ENCODE data around the gene RBM5.

The RBM5 gene

GRCh38 chr3:50133283-50133615, 44.5 kb downstream of the RBM5 start:
- TF ChIP-seq ZFX (IDR thresholded peaks at IDR 0.05; ENCODE audit: borderline replicate concordance) (no peak), CTCF (IDR thresholded peaks at IDR 0.05) (no peak)
- H3K27ac ChIP-seq = no peak overlapping the region

GRCh38 chr3:50134367-50134766, 45.6 kb downstream of the RBM5 start:
- no peak overlapping the region for H3K27ac ChIP-seq
- TF ChIP-seq ZFX (IDR thresholded peaks at IDR 0.05; ENCODE audit: borderline replicate concordance) = no peak

- H3K27ac ChIP-seq = no peak overlapping the region
- no peak for TF ChIP-seq ZFX (IDR thresholded peaks at IDR 0.05; ENCODE audit: borderline replicate concordance)
Observed at GRCh38 chr3:50135964-50136363, 47.2 kb downstream of the RBM5 start.

- TF ChIP-seq ZFX (IDR thresholded peaks at IDR 0.05; ENCODE audit: borderline replicate concordance) (no peak), CTCF (IDR thresholded peaks at IDR 0.05) (no peak)
- no peak overlapping the region for H3K27ac ChIP-seq
Observed at GRCh38 chr3:50136714-50137405, 48.1 kb downstream of the RBM5 start.

- no peak overlapping the region for H3K27ac ChIP-seq
Observed at GRCh38 chr3:50137531-50137930, 48.8 kb downstream of the RBM5 start.

GRCh38 chr3:50138266-50139200, 49.8 kb downstream of the RBM5 start:
- H3K27ac ChIP-seq = no peak overlapping the region
- TF ChIP-seq CTCF (IDR thresholded peaks at IDR 0.05) (no peak), ZFX (IDR thresholded peaks at IDR 0.05; ENCODE audit: borderline replicate concordance) (no peak)

More at GRCh38 chr3:50137531-50137930, 48.8 kb downstream of the RBM5 start:
- no peak for TF ChIP-seq ZFX (IDR thresholded peaks at IDR 0.05; ENCODE audit: borderline replicate concordance)
- TF ChIP-seq CTCF (IDR thresholded peaks at IDR 0.05) = no peak

GRCh38 chr3:50139308-50139707, 50.6 kb downstream of the RBM5 start:
- TF ChIP-seq ZFX (IDR thresholded peaks at IDR 0.05; ENCODE audit: borderline replicate concordance) (no peak), CTCF (IDR thresholded peaks at IDR 0.05) (no peak)

GRCh38 chr3:50139718-50140423, 51.2 kb downstream of the RBM5 start:
- no peak overlapping the region for H3K27ac ChIP-seq

More at GRCh38 chr3:50139308-50139707, 50.6 kb downstream of the RBM5 start:
- H3K27ac ChIP-seq = no peak overlapping the region

More at GRCh38 chr3:50139718-50140423, 51.2 kb downstream of the RBM5 start:
- TF ChIP-seq CTCF (IDR thresholded peaks at IDR 0.05) = no peak
- no peak for TF ChIP-seq ZFX (IDR thresholded peaks at IDR 0.05; ENCODE audit: borderline replicate concordance)

Data from 22Rv1 (cell line).